ENCODE measurements around the gene XXYLT1. TPM values are rescaled to one million over a fixed set of nuclear protein-coding genes. Genes with fewer than 3 reads are reported as not detected.

Gene XXYLT1
- total RNA-seq, 3 donors from 2014 or later, result 7.2 to 13.0 (median 10.8) TPM

- no peaks in the 10 kb centered on the region for H3K4me1 ChIP-seq
- H3K27me3 ChIP-seq, result no peaks in the 10 kb centered on the region
- H3K27ac ChIP-seq, result no peak overlapping the region
- H3K4me3 ChIP-seq, result no peak overlapping the region
- TF ChIP-seq CTCF (IDR thresholded peaks at IDR 0.05) (no peak), POLR2AphosphoS5 (IDR thresholded peaks at IDR 0.05) (no peak), POLR2A (IDR thresholded peaks at IDR 0.05) (no peak)
- DNase-seq (ENCODE audit: low spot score in 2 of 2), result no peak
- no peaks in the 10 kb centered on the region for H3K9me3 ChIP-seq
- intact Hi-C loops (cut with DNase I; ENCODE audit: low total_unique reads), result no loop called here
- H3K36me3 ChIP-seq, result no peaks in the 10 kb centered on the region
Observed at GRCh38 chr3:195249858-195250464, 21.0 kb downstream of the XXYLT1 start.

- Histone ChIP-seq H3K27me3 (no peaks in the 10 kb centered on the region), H3K27ac (no peak overlapping the region), H3K4me3 (no peak overlapping the region), H3K36me3 (no peaks in the 10 kb centered on the region), H3K9me3 (no peaks in the 10 kb centered on the region), H3K4me1 (no peaks in the 10 kb centered on the region)
- TF ChIP-seq POLR2AphosphoS5 (IDR thresholded peaks at IDR 0.05) (no peak), CTCF (IDR thresholded peaks at IDR 0.05) (no peak), POLR2A (IDR thresholded peaks at IDR 0.05) (no peak)
- intact Hi-C loops (cut with DNase I; ENCODE audit: low total_unique reads), result no loop called here
- no peak for DNase-seq (ENCODE audit: low spot score in 2 of 2)
Observed at GRCh38 chr3:195249057-195249770, 21.7 kb downstream of the XXYLT1 start.

- Histone ChIP-seq H3K4me3 (no peak overlapping the region), H3K9me3 (no peaks in the 10 kb centered on the region), H3K4me1 (no peaks in the 10 kb centered on the region), H3K27me3 (no peaks in the 10 kb centered on the region), H3K36me3 (no peaks in the 10 kb centered on the region), H3K27ac (no peak overlapping the region)
- intact Hi-C loops (cut with DNase I; ENCODE audit: low total_unique reads), result no loop called here
- DNase-seq (ENCODE audit: low spot score in 2 of 2), result no peak
- TF ChIP-seq CTCF (IDR thresholded peaks at IDR 0.05), result no peak
- no peak for TF ChIP-seq POLR2AphosphoS5 (IDR thresholded peaks at IDR 0.05)
- TF ChIP-seq POLR2A (IDR thresholded peaks at IDR 0.05), result no peak
Observed at GRCh38 chr3:195248281-195248680, 22.7 kb downstream of the XXYLT1 start.

GRCh38 chr3:195247863-195248189 lies 23.1 kb downstream of the XXYLT1 start:
- Histone ChIP-seq H3K27ac (no peak overlapping the region), H3K4me1 (no peaks in the 10 kb centered on the region), H3K27me3 (no peaks in the 10 kb centered on the region), H3K36me3 (no peaks in the 10 kb centered on the region), H3K9me3 (no peaks in the 10 kb centered on the region), H3K4me3 (no peak overlapping the region)
- intact Hi-C loops (cut with DNase I; ENCODE audit: low total_unique reads), result no loop called here
- no peak for TF ChIP-seq POLR2A (IDR thresholded peaks at IDR 0.05)
- TF ChIP-seq CTCF (IDR thresholded peaks at IDR 0.05), result no peak
- no peak for TF ChIP-seq POLR2AphosphoS5 (IDR thresholded peaks at IDR 0.05)
- DNase-seq (ENCODE audit: low spot score in 2 of 2), result no peak

GRCh38 chr3:195247086-195247862 lies 23.7 kb downstream of the XXYLT1 start:
- TF ChIP-seq POLR2A (IDR thresholded peaks at IDR 0.05), result no peak
- no peak for TF ChIP-seq CTCF (IDR thresholded peaks at IDR 0.05)
- TF ChIP-seq POLR2AphosphoS5 (IDR thresholded peaks at IDR 0.05), result no peak
- Histone ChIP-seq H3K4me1 (no peaks in the 10 kb centered on the region), H3K9me3 (no peaks in the 10 kb centered on the region), H3K27ac (no peak overlapping the region), H3K27me3 (no peaks in the 10 kb centered on the region), H3K4me3 (no peak overlapping the region), H3K36me3 (no peaks in the 10 kb centered on the region)
- intact Hi-C loops (cut with DNase I; ENCODE audit: low total_unique reads), result no loop called here
- no peak for DNase-seq (ENCODE audit: low spot score in 2 of 2)
